SKM-1 (cell line): ENCODE measurements around the gene ENTREP3.
"Not testable (repeated sequence)": the region's sequence is repeated elsewhere in the genome, so short reads cannot be mapped to it uniquely, and the experiment has no call there.

ENCODE experiments used
- DNase-seq: peaks from one replicate; lab custom pipeline; 2025; ENCODE audit not compliant: unreplicated experiment; lab: John Stamatoyannopoulos, UW

Gene ENTREP3

DNA sequence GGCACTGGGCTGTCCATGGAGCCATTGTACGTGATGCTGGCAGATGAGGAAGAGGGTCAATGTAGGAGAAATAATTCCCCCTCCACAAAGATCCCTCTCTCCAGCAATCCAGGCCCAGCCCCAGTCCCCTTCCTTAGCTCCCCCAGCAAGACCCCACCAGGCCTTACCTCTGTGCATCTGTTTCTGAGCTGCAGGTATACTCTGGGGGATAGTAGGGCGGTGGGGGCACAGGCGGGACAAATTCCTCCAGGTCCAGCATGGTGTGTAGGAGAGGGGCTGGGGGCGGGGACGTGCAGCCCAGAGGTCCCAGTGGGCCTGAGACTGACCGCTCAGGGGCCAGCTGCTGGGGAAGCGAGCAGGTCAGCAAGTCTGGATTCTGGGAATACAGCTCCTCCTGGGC lies 3.7 kb downstream of the ENTREP3 start:
- no peak for DNase-seq

GRCh38 chr1:155250633-155251449 lies 4.4 kb downstream of the ENTREP3 start:
- DNase-seq, result peak; percentile 99

DNA sequence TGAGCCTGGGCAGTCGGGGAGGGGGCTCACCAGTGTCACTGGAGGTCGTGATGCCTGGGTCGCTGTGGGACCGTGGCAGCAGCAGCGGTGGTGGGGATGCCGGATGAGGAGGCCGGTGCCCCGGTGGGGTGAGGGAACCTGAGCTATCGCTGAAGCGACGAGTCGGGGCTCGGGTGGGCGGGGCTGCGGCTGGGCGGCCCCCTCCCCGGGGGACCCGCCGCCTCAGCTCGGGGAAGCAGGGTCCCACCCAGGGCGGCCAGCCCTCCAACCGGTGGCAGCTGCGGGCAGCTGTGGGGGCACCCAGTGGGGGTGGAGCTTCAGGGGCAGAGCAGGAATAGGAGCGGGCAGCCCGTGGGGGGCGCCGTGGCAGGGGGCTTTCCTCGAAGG lies 5.0 kb downstream of the ENTREP3 start:
- no peak for DNase-seq

GRCh38 chr1:155247667-155248553 lies 7.4 kb downstream of the ENTREP3 start:
- no peak for DNase-seq

GRCh38 chr1:155246796-155247195 lies 8.5 kb downstream of the ENTREP3 start:
- not testable (repeated sequence) for DNase-seq

- no peak for DNase-seq
These were observed 10.1 kb downstream of the ENTREP3 start for GRCh38 chr1:155245163-155245524.

DNA sequence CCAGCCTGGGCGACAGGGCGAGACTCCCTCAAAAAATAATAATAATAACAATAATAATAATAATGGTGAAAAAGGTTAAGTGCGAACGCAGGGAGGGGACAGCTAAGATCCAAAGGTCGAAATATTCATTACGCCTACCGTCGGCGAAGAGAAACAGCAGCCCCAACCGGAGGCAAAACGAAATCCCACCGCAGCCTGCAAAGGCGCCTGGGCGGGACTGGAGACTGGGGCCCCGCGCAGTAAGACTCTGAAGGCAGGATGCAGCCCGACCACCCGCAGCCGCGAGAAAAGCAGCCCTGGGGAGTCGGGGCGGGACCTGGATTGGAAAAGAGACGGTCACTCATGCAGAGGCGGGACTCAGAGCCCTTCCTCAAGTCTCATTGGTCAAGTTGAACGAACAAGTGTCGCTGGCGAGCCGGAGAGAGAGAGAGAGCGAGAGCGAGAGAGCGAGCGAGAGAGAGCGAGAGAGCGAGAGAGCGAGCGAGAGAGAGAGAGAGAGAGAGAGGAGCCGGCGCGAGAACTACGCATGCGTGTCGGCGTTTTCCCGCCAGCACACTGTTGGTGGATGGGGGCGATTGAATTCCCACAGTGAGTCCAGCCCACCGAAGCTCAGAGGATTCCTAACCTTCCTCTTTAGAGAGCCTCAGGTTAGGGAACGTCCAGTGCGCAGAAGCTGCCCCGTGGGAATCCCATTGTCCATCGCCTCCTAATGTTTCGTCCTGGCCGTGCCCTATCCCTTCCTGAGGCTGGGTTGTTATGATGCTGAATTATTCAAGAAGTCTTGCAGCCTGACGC lies 10.7 kb downstream of the ENTREP3 start:
- DNase-seq, result peak; percentile 98

- DNase-seq, result no peak
These were observed 12.4 kb downstream of the ENTREP3 start for GRCh38 chr1:155242805-155243358.

DNA sequence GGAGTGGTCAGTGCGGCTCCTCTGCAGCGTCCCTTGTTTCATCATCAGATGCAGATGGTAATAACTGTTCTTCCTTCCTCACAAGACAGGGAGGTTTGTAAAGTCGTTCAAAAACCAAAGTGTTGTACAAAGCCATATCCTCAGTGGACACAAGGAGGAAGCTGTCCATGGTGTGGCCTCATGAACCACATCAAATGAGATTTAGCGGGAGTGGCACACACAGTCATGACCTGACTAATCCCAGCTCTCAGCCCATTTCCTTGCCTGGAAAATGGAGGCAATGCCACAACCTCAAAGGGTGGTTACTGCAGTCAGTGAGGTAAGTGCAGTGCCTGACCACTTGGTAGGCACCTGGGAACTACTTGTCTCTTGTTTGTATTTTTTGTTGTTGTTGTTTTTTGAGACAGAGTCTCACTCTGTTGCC lies 13.4 kb downstream of the ENTREP3 start:
- peak; percentile 94 for DNase-seq

- DNase-seq, result peak; percentile 85
These were observed 14.1 kb downstream of the ENTREP3 start for GRCh38 chr1:155241069-155241679.

DNA sequence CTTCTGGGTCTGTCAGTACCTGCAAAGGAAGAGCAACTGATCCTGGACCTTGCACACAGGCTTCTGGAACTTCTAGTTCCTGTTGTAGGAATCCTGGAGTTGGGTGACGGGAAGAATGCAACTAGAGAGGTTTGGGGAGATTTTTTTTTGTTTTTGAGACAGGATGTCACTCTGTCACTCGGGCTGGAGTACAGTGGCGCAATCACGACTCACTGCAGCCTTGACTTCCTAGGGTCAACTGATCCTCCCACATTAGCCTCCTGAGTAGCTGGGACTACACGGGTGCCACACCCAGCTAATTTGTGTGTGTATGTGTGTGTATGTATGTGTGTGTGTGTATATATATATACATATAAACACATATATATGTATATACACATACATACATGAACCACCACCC lies 18.8 kb downstream of the ENTREP3 start:
- no peak for DNase-seq

- DNase-seq, result not testable (repeated sequence)
These were observed 19.9 kb downstream of the ENTREP3 start for GRCh38 chr1:155235375-155235774.

DNA sequence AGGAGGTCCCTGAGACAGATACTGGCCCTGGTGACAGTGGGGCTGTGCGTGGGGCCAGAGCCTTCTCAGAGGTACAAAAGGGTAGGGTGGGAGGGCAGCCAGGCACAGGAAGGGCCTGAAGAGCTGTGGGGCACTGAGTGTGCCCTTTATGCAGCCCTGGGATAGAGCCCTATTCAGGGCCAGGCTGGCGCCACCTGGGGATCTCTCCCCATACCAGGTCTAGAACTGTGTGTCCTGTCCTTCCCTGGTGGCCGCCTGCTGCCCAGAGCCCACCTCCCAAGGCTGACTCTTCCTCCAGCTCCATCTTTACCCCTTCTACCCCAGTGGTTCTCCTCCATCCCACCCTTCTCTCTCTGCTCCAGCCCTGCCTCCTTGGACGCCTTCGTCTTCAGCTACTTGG lies 21.8 kb downstream of the ENTREP3 start:
- not testable (repeated sequence) for DNase-seq

- not testable (repeated sequence) for DNase-seq
These were observed 23.0 kb downstream of the ENTREP3 start for GRCh38 chr1:155232001-155232978.

DNA sequence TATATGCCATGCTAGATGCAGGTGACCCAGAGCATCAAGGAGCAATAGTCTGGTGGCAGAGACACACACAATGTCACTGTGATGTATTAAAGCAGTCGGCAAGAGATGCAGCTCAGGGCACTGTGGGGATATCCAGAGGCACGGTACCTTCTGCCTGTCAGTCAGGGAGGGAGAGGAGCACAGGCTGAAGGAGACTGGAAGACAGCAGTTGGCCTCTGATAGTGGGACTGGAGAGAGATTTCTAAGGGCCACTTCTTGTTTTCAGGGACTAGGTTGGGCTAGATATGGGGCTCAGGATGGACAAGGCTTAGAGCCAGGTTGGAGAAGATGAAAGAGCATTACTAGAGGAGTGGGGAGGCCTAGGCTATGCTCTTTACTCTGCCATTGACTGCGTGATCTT lies 24.0 kb downstream of the ENTREP3 start:
- DNase-seq, result not testable (repeated sequence)

GRCh38 chr1:155228096-155228427 lies 27.2 kb downstream of the ENTREP3 start:
- no peak for DNase-seq

GRCh38 chr1:155227261-155228095 lies 27.8 kb downstream of the ENTREP3 start:
- DNase-seq, result peak; percentile 99

GRCh38 chr1:155226910-155227260 lies 28.4 kb downstream of the ENTREP3 start:
- no peak for DNase-seq
